Esophagus muscularis mucosa (tissue), 4 donors: Measurements from ENCODE around the gene PRKCQ. TPM values are rescaled to one million over a fixed set of nuclear protein-coding genes. Genes with fewer than 3 reads are reported as not detected.
"Not testable (repeated sequence)": the region's sequence is repeated elsewhere in the genome, so short reads cannot be mapped to it uniquely, and the experiment has no call there.

ENCODE experiments used
- DNase-seq: peaks from one replicate; pipeline ENCODE4 v3.0.0-alpha.2; 2017; ENCODE audit errors: extremely low spot score
- H3K27ac ChIP-seq, 4 donors: fragments of 200-600 bp; sonication (generic); replicated peaks in 1 of 4; 1 replicate in 3 of 4; 2 replicates in 1 of 4; pipeline ENCODE4 v1.5.1; 2016 to 2019; ENCODE audit warnings: mild to moderate bottlenecking in 1 of 4
- H3K27me3 ChIP-seq, 4 donors: fragments of 200-600 bp; sonication (generic); one replicate each; pipeline versions ENCODE4 v1.5.1 to v1.6.0; 2016 to 2019
- H3K36me3 ChIP-seq, 4 donors: fragments of 200-600 bp; sonication (generic); one replicate each; pipeline ENCODE4 v1.5.1; 2016 to 2019
- H3K4me1 ChIP-seq, 4 donors: fragments of 200-600 bp; sonication (generic); one replicate each; pipeline ENCODE4 v1.5.1; 2016 to 2019
- H3K4me3 ChIP-seq, 4 donors: fragments of 200-600 bp; sonication (generic); 1 replicate in 2 of 4; 2 replicates in 2 of 4; pipeline ENCODE4 v1.5.1; 2016 to 2019; ENCODE audit warnings: mild to moderate bottlenecking in 4 of 4, moderate library complexity in 1 of 4
- H3K9me3 ChIP-seq, 4 donors: fragments of 200-600 bp; sonication (generic); 1 replicate in 3 of 4; 2 replicates in 1 of 4; pipeline ENCODE4 v1.5.1; 2016 to 2019
- CTCF ChIP-seq, 3 experiments: fragments of 200-600 bp in 2 of 3; fragments of 450-650 bp in 1 of 3; sonication (generic) in 2 of 3; IDR thresholded peaks; one replicate each; pipeline ENCODE4 v1.5.1; 2017 to 2019; ENCODE audit warnings: antibody characterized with exemption in 3 of 3, mild to moderate bottlenecking in 2 of 3, moderate library complexity in 1 of 3
- EP300 ChIP-seq: sonication (generic); formaldehyde crosslinking; IDR thresholded peaks from one replicate; pipeline ENCODE4 v1.6.1; 2017; ENCODE audit warnings: antibody characterized with exemption
- POLR2A ChIP-seq: fragments of 450-650 bp; IDR thresholded peaks from one replicate; pipeline ENCODE4 v1.6.1; 2017; ENCODE audit warnings: antibody characterized with exemption, moderate library complexity, mild to moderate bottlenecking, low read depth
- POLR2AphosphoS5 ChIP-seq, 2 donors: sonication (generic); formaldehyde crosslinking; IDR thresholded peaks; one replicate each; pipeline ENCODE4 v1.6.1; 2017; ENCODE audit warnings: antibody characterized with exemption in 2 of 2
- WGBS: methylation state at CpG from one replicate; pipeline ENCODE4 v1.1.5; 2018; 5-methylcytosine and 5-hydroxymethylcytosine counted together
- intact Hi-C: fragments of 100-400 bp; cut with DNase I; formaldehyde crosslinking; loops from one replicate; pipeline ENCODE4 v1.15.1; 2023
- total RNA-seq, 4 donors: library from RNA; depleted of rRNA; stranded (reverse); fragments of >200 nt; gene quantifications; one replicate each; pipeline versions ENCODE4 v1.1.0 to v1.2.1, GENCODE V29; 2016

Gene PRKCQ
- total RNA-seq, 4 donors from 2014 or later: 4.6 to 9.4 (median 6.8) TPM

GRCh38 chr10:6473430-6473829, 106.6 kb downstream of the PRKCQ start:
- Histone ChIP-seq H3K27ac (no peak overlapping the region), H3K27me3 (no peaks in the 10 kb centered on the region), H3K9me3 (no peaks in the 10 kb centered on the region), H3K4me3 (no peak overlapping the region), H3K4me1 (no peaks in the 10 kb centered on the region), H3K36me3 (no peaks in the 10 kb centered on the region)
- TF ChIP-seq POLR2AphosphoS5 (IDR thresholded peaks at IDR 0.05): no peak
- no peak for TF ChIP-seq EP300
- no peak for TF ChIP-seq POLR2A
- TF ChIP-seq CTCF (IDR thresholded peaks at IDR 0.05): no peak
- intact Hi-C loops: no loop called here
- 74% methylated on average over 7 of the region's 7 CpGs for WGBS
- no peak for DNase-seq

GRCh38 chr10:6472710-6473005, 107.4 kb downstream of the PRKCQ start:
- H3K9me3 ChIP-seq, H3K36me3 ChIP-seq, H3K4me3 ChIP-seq, H3K4me1 ChIP-seq, DNase-seq, intact Hi-C loops, H3K27ac ChIP-seq, H3K27me3 ChIP-seq: not testable (repeated sequence)
- WGBS: 85% methylated on average over 7 of the region's 7 CpGs

GRCh38 chr10:6470894-6471618, 109.0 kb downstream of the PRKCQ start:
- Histone ChIP-seq H3K27ac (no peak overlapping the region), H3K36me3 (no peaks in the 10 kb centered on the region), H3K4me1 (no peaks in the 10 kb centered on the region), H3K27me3 (no peaks in the 10 kb centered on the region), H3K4me3 (no peak overlapping the region), H3K9me3 (no peaks in the 10 kb centered on the region)
- no peak for TF ChIP-seq CTCF (IDR thresholded peaks at IDR 0.05)
- no peak for TF ChIP-seq POLR2A
- TF ChIP-seq EP300: no peak
- no peak for TF ChIP-seq POLR2AphosphoS5 (IDR thresholded peaks at IDR 0.05)
- intact Hi-C loops: no loop called here
- 92% methylated on average over 11 of the region's 11 CpGs for WGBS
- DNase-seq: no peak

GRCh38 chr10:6469661-6470060, 110.4 kb downstream of the PRKCQ start:
- no peak overlapping the region for H3K27ac ChIP-seq
- H3K27me3 ChIP-seq: no peaks in the 10 kb centered on the region
- no peaks in the 10 kb centered on the region for H3K9me3 ChIP-seq
- intact Hi-C loops: no loop called here
- no peaks in the 10 kb centered on the region for H3K4me1 ChIP-seq
- no peak for TF ChIP-seq POLR2A
- TF ChIP-seq CTCF (IDR thresholded peaks at IDR 0.05): no peak
- TF ChIP-seq POLR2AphosphoS5 (IDR thresholded peaks at IDR 0.05): no peak
- TF ChIP-seq EP300: no peak
- H3K36me3 ChIP-seq: no peaks in the 10 kb centered on the region
- H3K4me3 ChIP-seq: no peak overlapping the region
- no peak for DNase-seq

GRCh38 chr10:6465854-6466601, 114.0 kb downstream of the PRKCQ start:
- intact Hi-C loops: no loop called here
- Histone ChIP-seq H3K4me1 (no peaks in the 10 kb centered on the region), H3K27ac (no peak overlapping the region), H3K36me3 (no peaks in the 10 kb centered on the region), H3K9me3 (no peaks in the 10 kb centered on the region), H3K4me3 (no peak overlapping the region), H3K27me3 (no peaks in the 10 kb centered on the region)
- TF ChIP-seq POLR2A: no peak
- no peak for TF ChIP-seq POLR2AphosphoS5 (IDR thresholded peaks at IDR 0.05)
- no peak for TF ChIP-seq EP300
- no peak for TF ChIP-seq CTCF (IDR thresholded peaks at IDR 0.05)
- WGBS: 81% methylated on average over 7 of the region's 7 CpGs
- no peak for DNase-seq
